Measurements from ENCODE around the gene CNR2. TPM values are rescaled to one million over a fixed set of nuclear protein-coding genes. Genes with fewer than 3 reads are reported as not detected.

Gene CNR2
- total and polyA plus RNA-seq, 8 donors, result 0.05 to 0.27 (median 0.13) TPM

GRCh38 chr1:23915466-23915865, 2.3 kb upstream of the CNR2 start:
- Histone ChIP-seq H3K27ac (no peak overlapping the region), H3K9me3 (no peaks in the 10 kb centered on the region), H3K4me1 (peaks cover 3 to 31% of the 10 kb centered on the region in 2 donors), H3K4me3 (no peak overlapping the region), H3K27me3 (no peaks in the 10 kb centered on the region), H3K36me3 (no peaks in the 10 kb centered on the region)
- no peak for TF ChIP-seq CTCF (IDR thresholded peaks at IDR 0.05)
- ATAC-seq (no peak), DNase-seq (no peak)
- intact Hi-C loops (cut with DNase I), result no loop called here

- H3K4me3 ChIP-seq, result no peak overlapping the region
- intact Hi-C loops (cut with DNase I), result no loop called here
- no peaks in the 10 kb centered on the region for H3K27me3 ChIP-seq
- H3K9me3 ChIP-seq, result no peaks in the 10 kb centered on the region
- no peak overlapping the region for H3K27ac ChIP-seq
- no peaks in the 10 kb centered on the region for H3K36me3 ChIP-seq
- DNase-seq, result no peak
- peaks cover 0 to 26% of the 10 kb centered on the region in 2 donors for H3K4me1 ChIP-seq
- ATAC-seq, result no peak
- TF ChIP-seq CTCF (IDR thresholded peaks at IDR 0.05), result no peak
Measured at GRCh38 chr1:23914921-23915320, 1.8 kb upstream of the CNR2 start.

GRCh38 chr1:23911921-23912320, 1.2 kb downstream of the CNR2 start:
- no peaks in the 10 kb centered on the region for H3K9me3 ChIP-seq
- H3K4me1 ChIP-seq, result peaks cover 0 to 35% of the 10 kb centered on the region in 2 donors
- no peaks in the 10 kb centered on the region for H3K36me3 ChIP-seq
- DNase-seq (no peak), ATAC-seq (no peak)
- H3K27ac ChIP-seq, result no peak overlapping the region
- intact Hi-C loops (cut with DNase I), result no loop called here
- H3K27me3 ChIP-seq, result no peaks in the 10 kb centered on the region
- no peak overlapping the region for H3K4me3 ChIP-seq
- no peak for TF ChIP-seq CTCF (IDR thresholded peaks at IDR 0.05)

GRCh38 chr1:23910553-23911246, 2.5 kb downstream of the CNR2 start:
- ATAC-seq (no peak), DNase-seq (no peak)
- Histone ChIP-seq H3K27ac (no peak overlapping the region), H3K4me3 (no peak overlapping the region), H3K9me3 (no peaks in the 10 kb centered on the region), H3K27me3 (peaks cover 0 to 1% of the 10 kb centered on the region in 2 donors), H3K4me1 (peaks cover 0 to 24% of the 10 kb centered on the region in 2 donors), H3K36me3 (no peaks in the 10 kb centered on the region)
- no peak for TF ChIP-seq CTCF (IDR thresholded peaks at IDR 0.05)
- intact Hi-C loops (cut with DNase I), result no loop called here

GRCh38 chr1:23910144-23910543, 3.0 kb downstream of the CNR2 start:
- H3K36me3 ChIP-seq, result no peaks in the 10 kb centered on the region
- no peak for TF ChIP-seq CTCF (IDR thresholded peaks at IDR 0.05)
- intact Hi-C loops (cut with DNase I), result no loop called here
- DNase-seq, result no peak
- H3K4me3 ChIP-seq, result no peak overlapping the region
- H3K27ac ChIP-seq, result no peak overlapping the region
- peaks cover 0 to 23% of the 10 kb centered on the region in 2 donors for H3K4me1 ChIP-seq
- no peak for ATAC-seq
- H3K27me3 ChIP-seq, result peaks cover 0 to 3% of the 10 kb centered on the region in 2 donors
- no peaks in the 10 kb centered on the region for H3K9me3 ChIP-seq
